OCI-LY7 (cell line): ENCODE data around the gene SMTNL2.

Source experiments
- EZH2phosphoT487 ChIP-seq: fragments of 200-600 bp; sonication (generic); IDR thresholded peaks from 2 replicates; pipeline ENCODE4 v1.6.1; 2018; ENCODE audit warnings: low read depth, borderline replicate concordance, mild to moderate bottlenecking, mixed run types, antibody characterized with exemption, low read length, moderate library complexity, mixed read lengths
- TF ChIP-seq, protein P1 (sequence below): fragments of 200-600 bp; sonication (generic); conservative IDR thresholded peaks from 2 replicates; pipeline ENCODE4 v1.5.1; 2014; ENCODE audit warnings: mild to moderate bottlenecking, antibody characterized with exemption, low read length, moderate library complexity, mixed read lengths

DNA sequence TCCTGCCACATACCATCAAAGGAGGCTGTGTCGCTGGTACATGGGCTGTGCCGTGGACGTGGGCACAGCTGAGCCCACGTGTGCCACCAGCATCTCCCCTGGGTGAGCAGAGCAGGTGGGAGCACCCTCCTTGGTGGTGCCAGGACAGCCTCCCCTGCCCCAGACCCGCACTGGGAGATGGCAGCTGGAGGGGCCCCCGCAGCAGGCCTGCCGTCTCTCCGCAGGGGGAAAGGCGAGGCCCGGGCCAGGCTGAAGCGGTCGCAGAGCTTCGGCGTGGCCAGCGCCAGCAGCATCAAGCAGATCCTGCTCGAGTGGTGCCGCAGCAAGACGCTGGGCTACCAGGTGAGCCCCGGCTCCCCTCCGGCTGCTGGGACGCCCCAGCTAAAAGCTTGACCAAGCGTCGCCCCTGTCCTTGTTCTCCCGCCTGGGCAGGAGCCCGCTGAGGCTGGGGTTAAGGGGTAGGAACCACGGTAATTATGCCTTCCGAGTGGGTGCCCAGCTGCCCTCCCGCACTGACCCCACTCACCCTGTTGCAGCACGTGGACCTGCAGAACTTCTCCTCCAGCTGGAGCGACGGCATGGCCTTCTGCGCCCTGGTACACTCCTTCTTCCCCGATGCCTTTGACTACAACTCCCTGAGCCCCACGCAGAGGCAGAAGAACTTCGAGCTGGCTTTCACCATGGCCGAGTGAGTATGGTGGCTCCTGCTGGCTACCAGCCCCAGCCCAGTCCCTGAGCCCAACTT is 12.5 kb downstream of the SMTNL2 start:
- TF ChIP-seq, protein P1, sequence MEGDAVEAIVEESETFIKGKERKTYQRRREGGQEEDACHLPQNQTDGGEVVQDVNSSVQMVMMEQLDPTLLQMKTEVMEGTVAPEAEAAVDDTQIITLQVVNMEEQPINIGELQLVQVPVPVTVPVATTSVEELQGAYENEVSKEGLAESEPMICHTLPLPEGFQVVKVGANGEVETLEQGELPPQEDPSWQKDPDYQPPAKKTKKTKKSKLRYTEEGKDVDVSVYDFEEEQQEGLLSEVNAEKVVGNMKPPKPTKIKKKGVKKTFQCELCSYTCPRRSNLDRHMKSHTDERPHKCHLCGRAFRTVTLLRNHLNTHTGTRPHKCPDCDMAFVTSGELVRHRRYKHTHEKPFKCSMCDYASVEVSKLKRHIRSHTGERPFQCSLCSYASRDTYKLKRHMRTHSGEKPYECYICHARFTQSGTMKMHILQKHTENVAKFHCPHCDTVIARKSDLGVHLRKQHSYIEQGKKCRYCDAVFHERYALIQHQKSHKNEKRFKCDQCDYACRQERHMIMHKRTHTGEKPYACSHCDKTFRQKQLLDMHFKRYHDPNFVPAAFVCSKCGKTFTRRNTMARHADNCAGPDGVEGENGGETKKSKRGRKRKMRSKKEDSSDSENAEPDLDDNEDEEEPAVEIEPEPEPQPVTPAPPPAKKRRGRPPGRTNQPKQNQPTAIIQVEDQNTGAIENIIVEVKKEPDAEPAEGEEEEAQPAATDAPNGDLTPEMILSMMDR = no peak
- no peak for TF ChIP-seq EZH2phosphoT487
